GM13977 (cell line): ENCODE results near the gene EIF4E3.

Source experiments
- DNase-seq: peaks from one replicate; pipeline ENCODE4 v3.0.0; 2012; ENCODE audit warnings: low spot score
- CTCF ChIP-seq: IDR thresholded peaks from 2 replicates; pipeline ENCODE4 v1.5.1; 2012; ENCODE audit warnings: mild to moderate bottlenecking, control low read depth; ENCODE audit not compliant: insufficient read depth; ENCODE audit errors: extremely low read depth, missing control alignments
- in situ Hi-C: fragments of 300-500 bp; cut with MboI; formaldehyde crosslinking; loops from one replicate; pipeline ENCODE4 v1.12.0; 2022; ENCODE audit warnings: low sequenced_read_pairs, low pct_unique_long_range_greater_than_20kb, mixed read lengths, inconsistent platforms; ENCODE audit not compliant: unreplicated experiment

Gene EIF4E3

DNA sequence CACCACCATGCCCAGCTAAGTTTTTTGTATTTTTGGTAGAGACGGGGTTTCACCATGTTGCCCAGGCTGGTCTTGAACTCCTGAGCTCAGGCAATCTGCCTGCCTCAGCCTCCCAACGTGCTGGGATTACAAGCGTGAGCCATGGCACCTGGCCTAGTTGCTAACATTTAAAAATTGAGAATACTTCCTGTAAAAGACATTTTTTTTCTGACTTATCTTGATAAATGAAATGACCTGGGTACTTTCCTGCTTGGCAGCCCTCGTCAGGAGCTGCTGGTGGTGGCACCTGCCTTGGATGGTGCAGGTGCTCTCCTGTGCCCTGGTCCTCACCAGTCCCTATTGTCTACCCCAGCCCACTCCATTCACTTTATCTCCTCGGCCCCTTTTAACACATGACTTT, 74.8 kb downstream of the EIF4E3 start:
- DNase-seq: no peak
- TF ChIP-seq CTCF: no peak
- in situ Hi-C loops: no loop called here

- in situ Hi-C loops: no loop called here
- TF ChIP-seq CTCF: no peak
- DNase-seq: no peak
These were observed 75.4 kb downstream of the EIF4E3 start for GRCh38 chr3:71649757-71650156.

DNA sequence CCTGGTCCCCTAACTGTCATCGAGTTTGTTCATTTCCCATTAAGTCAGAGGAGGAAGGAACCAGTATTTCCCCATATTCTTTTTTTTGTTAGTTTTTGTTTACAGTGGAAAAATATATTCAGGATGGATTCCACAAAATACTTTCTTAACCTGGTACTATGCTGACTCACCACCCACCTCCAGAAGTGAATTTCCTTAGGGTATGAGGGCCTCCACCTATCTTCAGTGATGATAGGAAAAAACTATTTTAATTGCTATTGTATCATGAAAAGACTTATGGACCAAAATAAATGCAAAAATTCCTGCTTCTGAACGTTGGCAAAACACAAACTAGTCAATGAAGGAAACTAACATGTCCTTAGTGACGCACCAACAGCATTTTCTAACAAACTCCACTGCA, 77.5 kb downstream of the EIF4E3 start:
- no peak for TF ChIP-seq CTCF
- no peak for DNase-seq
- in situ Hi-C loops: no loop called here

- no peak for DNase-seq
- no peak for TF ChIP-seq CTCF
- in situ Hi-C loops: no loop called here
These were observed 78.2 kb downstream of the EIF4E3 start for GRCh38 chr3:71646971-71647370.

DNA sequence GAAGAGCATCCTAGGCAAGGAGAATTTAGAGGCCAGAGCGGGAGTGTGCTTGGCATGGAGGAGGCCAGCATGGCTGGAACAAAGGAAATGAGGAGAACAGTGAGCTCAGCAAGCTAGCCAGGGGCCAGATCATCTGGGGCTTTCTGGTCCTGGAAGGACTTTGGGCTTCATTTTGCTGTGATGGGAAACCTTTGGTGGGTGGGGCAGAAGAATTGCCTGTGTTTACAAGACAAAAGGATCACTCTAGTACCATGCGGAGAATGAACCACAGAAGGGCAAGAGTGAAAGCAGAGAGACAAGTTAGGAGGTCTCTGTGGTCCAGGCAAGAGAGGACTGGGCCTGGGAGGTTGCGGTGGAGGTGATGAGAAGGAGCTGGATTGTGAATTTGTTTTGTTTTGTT, 80.1 kb downstream of the EIF4E3 start:
- TF ChIP-seq CTCF: no peak
- no peak for DNase-seq
- in situ Hi-C loops: no loop called here

DNA sequence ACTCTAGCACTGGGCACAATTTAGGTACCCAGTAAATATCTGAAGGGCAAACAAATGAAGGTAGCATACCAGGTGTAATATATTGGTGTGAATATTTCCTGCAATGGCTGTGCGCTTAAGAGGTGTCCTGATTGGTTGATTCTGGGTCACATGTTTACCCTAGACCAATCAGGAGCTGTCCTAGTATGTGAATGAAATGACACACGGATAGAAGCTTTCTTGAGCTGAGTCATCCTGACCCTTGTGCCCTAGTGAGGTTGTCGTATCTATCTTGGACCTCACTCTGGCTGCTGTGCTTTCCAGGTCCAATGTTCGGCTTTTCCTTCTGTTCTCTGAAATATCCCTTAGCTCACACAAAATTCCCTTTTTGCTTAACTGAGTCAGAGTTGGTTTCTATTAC, 83.5 kb downstream of the EIF4E3 start:
- no peak for DNase-seq
- TF ChIP-seq CTCF: no peak
- in situ Hi-C loops: no loop called here
